Upper lobe of right lung (tissue), 1 donor: Measurements from ENCODE around the gene MEPE. TPM values are rescaled to one million over a fixed set of nuclear protein-coding genes. Genes with fewer than 3 reads are reported as not detected.

Experiments
- ATAC-seq: fragments of 200-7000 bp; cut with Tn5 transposase; one replicate; pipeline ENCODE4 v1.9.1; 2020; ENCODE audit warnings: mild to moderate bottlenecking, moderate library complexity
- DNase-seq: peaks from one replicate; pipeline ENCODE4 v3.0.0-alpha.2; 2020
- H3K27ac ChIP-seq: fragments of 200-600 bp; one replicate; pipeline ENCODE4 v1.8.0; 2022
- H3K27me3 ChIP-seq: fragments of 200-600 bp; one replicate; pipeline ENCODE4 v1.8.0; 2022; ENCODE audit warnings: mild to moderate bottlenecking
- H3K36me3 ChIP-seq: fragments of 200-600 bp; one replicate; pipeline ENCODE4 v1.8.0; 2022
- H3K4me1 ChIP-seq: fragments of 200-600 bp; one replicate; pipeline ENCODE4 v1.8.0; 2022
- H3K4me3 ChIP-seq: fragments of 200-600 bp; one replicate; pipeline ENCODE4 v1.8.0; 2022; ENCODE audit warnings: mild to moderate bottlenecking
- H3K9me3 ChIP-seq: fragments of 200-600 bp; one replicate; pipeline ENCODE4 v1.8.0; 2022
- intact Hi-C: fragments of 100-400 bp; cut with DNase I; formaldehyde crosslinking; loops from one replicate; pipeline ENCODE4 v1.11.0; 2022
- long read RNA-seq: library from polyadenylated mRNA; unstranded; transcript quantifications from one replicate; pipeline ENCODE4 v2.0.0, GENCODE V29; 2021
- total RNA-seq: library from RNA; stranded (reverse); fragmentation: NEBNext Ultra II Directional; extraction: Animal tissue kit (Norgen Biotek cat#: 25700); gene quantifications from one replicate; pipeline ENCODE4 v1.2.1, GENCODE V29; 2021
- TF ChIP-seq, protein P1 (sequence below): fragments of 200-600 bp; IDR thresholded peaks from one replicate; pipeline ENCODE4 v1.8.0; 2022; ENCODE audit warnings: antibody characterized with exemption
- donor health status: DM: no; HTN: yes; CAD: no; lungs with severe emphysema.

Gene MEPE, protein sequence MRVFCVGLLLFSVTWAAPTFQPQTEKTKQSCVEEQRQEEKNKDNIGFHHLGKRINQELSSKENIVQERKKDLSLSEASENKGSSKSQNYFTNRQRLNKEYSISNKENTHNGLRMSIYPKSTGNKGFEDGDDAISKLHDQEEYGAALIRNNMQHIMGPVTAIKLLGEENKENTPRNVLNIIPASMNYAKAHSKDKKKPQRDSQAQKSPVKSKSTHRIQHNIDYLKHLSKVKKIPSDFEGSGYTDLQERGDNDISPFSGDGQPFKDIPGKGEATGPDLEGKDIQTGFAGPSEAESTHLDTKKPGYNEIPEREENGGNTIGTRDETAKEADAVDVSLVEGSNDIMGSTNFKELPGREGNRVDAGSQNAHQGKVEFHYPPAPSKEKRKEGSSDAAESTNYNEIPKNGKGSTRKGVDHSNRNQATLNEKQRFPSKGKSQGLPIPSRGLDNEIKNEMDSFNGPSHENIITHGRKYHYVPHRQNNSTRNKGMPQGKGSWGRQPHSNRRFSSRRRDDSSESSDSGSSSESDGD
- total RNA-seq, result not detected
- long read RNA-seq, result 0 reads

DNA sequence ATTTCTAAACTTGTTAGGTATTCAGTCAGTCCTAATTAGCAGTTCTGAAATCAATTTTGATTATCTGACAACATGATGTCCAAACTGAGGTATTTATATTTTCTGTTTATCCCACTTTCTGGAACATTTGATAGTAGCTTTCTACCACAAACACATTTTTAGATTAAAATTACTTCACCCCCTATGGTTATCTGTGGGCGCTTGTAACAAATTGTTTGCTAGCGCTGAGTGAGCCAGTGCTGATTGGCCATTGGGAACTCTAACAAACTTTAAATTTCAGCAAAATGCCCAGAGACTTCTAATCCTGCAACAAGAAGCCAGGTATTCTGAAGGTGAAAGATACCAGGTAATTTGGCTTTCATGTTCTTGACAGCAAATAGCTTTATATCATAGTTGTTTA, at the start of gene MEPE:
MEPE (plus strand) TSS at position 301 of the 400 bp plus-strand sequence. CDS start 1,746 bp downstream, outside the sequence.
- Histone ChIP-seq H3K4me3 (no peak within 1 kb of the TSS), H3K36me3 (no peaks in the 10 kb centered on the region), H3K27me3 (no peaks in the 10 kb centered on the region), H3K4me1 (no peaks in the 10 kb centered on the region), H3K27ac (no peak within 1 kb of the TSS), H3K9me3 (no peaks in the 10 kb centered on the region)
- intact Hi-C loops, result no loop called here
- ATAC-seq (no peak), DNase-seq (no peak)
- TF ChIP-seq, protein P1, sequence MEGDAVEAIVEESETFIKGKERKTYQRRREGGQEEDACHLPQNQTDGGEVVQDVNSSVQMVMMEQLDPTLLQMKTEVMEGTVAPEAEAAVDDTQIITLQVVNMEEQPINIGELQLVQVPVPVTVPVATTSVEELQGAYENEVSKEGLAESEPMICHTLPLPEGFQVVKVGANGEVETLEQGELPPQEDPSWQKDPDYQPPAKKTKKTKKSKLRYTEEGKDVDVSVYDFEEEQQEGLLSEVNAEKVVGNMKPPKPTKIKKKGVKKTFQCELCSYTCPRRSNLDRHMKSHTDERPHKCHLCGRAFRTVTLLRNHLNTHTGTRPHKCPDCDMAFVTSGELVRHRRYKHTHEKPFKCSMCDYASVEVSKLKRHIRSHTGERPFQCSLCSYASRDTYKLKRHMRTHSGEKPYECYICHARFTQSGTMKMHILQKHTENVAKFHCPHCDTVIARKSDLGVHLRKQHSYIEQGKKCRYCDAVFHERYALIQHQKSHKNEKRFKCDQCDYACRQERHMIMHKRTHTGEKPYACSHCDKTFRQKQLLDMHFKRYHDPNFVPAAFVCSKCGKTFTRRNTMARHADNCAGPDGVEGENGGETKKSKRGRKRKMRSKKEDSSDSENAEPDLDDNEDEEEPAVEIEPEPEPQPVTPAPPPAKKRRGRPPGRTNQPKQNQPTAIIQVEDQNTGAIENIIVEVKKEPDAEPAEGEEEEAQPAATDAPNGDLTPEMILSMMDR, result no peak

DNA sequence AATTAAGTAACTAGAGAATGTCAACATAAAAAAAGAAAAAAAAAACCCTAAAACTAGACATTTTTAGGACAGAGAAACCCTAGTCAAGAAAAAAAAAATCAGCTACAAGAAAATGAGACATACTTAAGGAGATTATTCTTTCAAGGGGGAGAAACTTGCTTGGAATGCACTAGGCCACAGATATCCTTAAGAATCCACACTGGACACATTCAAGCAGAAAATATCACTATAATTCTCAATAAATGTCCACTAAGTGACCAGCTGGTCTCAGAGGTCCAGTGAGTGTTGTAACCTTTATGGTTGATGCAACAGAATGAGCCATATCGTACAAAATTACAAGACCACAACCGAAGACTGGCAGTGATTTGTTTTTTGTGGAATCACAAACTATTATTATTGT, 49.0 kb upstream of the MEPE start:
- H3K4me1 ChIP-seq, result no peaks in the 10 kb centered on the region
- no peaks in the 10 kb centered on the region for H3K9me3 ChIP-seq
- no peak overlapping the region for H3K27ac ChIP-seq
- TF ChIP-seq, protein P1, result no peak
- intact Hi-C loops, result no loop called here
- DNase-seq (no peak), ATAC-seq (no peak)
- no peaks in the 10 kb centered on the region for H3K27me3 ChIP-seq
- no peaks in the 10 kb centered on the region for H3K36me3 ChIP-seq
- H3K4me3 ChIP-seq, result no peak overlapping the region

DNA sequence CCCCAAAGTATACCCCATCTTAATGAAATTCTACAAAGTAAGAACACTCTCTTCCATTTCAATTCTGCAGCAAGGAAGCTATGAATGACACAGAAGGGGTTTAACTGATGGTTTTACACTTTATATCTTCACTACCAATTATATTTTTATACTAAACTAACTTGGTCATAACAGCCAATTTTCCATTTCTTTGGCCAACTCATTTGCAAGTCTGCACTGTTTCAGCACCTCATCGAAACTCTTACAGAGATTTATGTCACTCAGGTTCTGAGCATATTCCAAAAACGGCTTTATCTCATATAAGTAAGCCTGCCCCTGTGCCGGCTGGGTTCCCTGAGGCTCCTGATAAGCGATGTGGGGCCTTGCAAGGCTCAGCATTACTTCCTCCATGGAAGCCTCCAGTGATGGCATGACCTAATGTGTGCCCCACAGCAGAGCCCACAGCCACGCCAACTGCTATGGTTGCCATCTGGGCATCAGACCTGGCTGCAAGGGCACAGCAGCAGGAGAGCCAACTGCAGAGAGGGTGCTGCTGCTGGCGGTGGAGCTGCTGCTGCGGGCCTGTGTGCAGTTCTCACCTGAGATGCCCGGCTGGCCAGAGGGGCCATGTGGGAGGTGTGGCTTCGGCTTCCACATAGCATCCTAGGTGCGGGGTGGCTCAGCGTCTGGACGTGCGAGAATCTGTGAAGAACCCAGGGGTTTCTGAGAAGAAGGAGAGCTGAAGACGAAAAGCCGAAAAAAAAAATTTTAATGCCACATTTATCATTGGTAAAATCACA, 46.8 kb upstream of the MEPE start:
- intact Hi-C loops, result no loop called here
- Histone ChIP-seq H3K27me3 (no peaks in the 10 kb centered on the region), H3K36me3 (no peaks in the 10 kb centered on the region), H3K27ac (no peak overlapping the region), H3K4me3 (no peak overlapping the region), H3K9me3 (no peaks in the 10 kb centered on the region), H3K4me1 (no peaks in the 10 kb centered on the region)
- TF ChIP-seq, protein P1, result no peak
- DNase-seq, result peak; percentile 55
- ATAC-seq, result no peak

DNA sequence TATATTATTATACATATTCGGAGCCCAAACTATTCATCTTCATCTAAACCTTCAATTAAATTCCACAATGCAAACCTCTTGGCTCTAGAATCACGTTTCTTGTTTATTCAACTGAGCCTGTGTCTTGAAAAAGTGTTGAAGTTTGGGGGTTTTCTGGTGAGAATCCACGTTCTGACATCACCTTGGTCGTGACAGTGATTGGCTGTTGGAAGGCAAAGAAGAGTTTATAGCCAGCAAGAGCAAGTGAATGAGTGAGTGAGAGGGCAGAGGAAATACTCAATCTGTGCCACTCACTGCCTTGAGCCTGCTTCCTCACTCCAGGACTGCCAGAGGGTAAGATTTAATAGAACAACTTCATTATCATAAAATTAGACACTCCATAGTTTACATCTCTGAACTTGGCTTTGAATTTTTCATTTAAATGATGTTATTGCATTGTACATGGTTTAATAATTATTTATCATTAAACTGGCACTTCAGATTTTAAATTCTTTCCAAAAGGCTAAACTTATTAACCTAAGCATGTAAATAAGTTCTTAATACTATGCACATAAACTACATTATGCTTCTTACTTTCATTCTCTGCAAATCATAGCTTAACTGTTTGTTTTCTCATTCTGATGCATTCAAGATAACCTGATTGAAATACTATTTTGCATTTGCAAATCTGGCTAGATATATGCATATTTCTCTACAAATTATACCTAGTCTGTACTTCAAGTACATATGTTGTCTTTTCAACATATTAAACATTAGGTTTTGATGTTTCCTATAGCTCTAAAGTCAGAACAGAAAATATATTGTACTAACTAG, 33.3 kb upstream of the MEPE start, which contains the start of gene IBSP:
IBSP (plus strand) TSS at position 254 of the 813 bp plus-strand sequence. CDS start 2,808 bp downstream, outside the sequence.
- Histone ChIP-seq H3K4me1 (no peaks in the 10 kb centered on the region), H3K36me3 (no peaks in the 10 kb centered on the region), H3K27ac (no peak within 1 kb of the TSS), H3K9me3 (no peaks in the 10 kb centered on the region), H3K4me3 (no peak within 1 kb of the TSS), H3K27me3 (no peaks in the 10 kb centered on the region)
- TF ChIP-seq, protein P1, result no peak
- ATAC-seq, result no peak
- DNase-seq, result no peak
- intact Hi-C loops, result no loop called here

DNA sequence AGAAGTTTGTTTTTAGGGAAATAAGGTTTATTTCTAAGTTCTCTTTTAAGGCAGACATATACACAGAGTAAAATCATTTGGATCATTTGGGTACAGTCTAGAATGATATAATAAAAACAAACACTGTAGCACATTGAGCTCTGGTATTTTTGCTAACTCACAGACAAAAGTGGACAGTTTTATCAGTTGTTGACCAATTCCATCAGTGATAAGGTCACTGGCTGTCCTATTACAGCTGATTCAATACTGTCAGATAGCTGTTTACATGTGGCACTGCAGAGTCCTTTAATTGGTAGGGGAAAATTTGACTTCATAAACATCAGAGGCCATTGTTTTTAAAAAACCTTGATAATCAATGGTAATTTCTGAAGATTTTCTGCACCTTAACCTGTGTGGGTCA, 29.9 kb upstream of the MEPE start:
- H3K4me1 ChIP-seq, result no peaks in the 10 kb centered on the region
- H3K36me3 ChIP-seq, result no peaks in the 10 kb centered on the region
- H3K9me3 ChIP-seq, result no peaks in the 10 kb centered on the region
- TF ChIP-seq, protein P1, result no peak
- ATAC-seq, result no peak
- no peak overlapping the region for H3K27ac ChIP-seq
- no peaks in the 10 kb centered on the region for H3K27me3 ChIP-seq
- no peak for DNase-seq
- no peak overlapping the region for H3K4me3 ChIP-seq
- intact Hi-C loops, result no loop called here
